Prostate gland (tissue), 2 donors: ENCODE results near the gene CHRNA4.

Experiments
- POLR2A ChIP-seq: fragments of 450-650 bp; IDR thresholded peaks from one replicate; pipeline ENCODE4 v1.6.1; 2016; ENCODE audit warnings: antibody characterized with exemption, mild to moderate bottlenecking
- POLR2AphosphoS5 ChIP-seq: sonication (generic); formaldehyde crosslinking; IDR thresholded peaks from one replicate; pipeline ENCODE4 v1.6.1; 2017; ENCODE audit warnings: antibody characterized with exemption
- TF ChIP-seq, protein P1 (sequence below), 4 experiments: fragments of 200-600 bp in 2 of 4; fragments of 450-650 bp in 2 of 4; sonication (generic) in 2 of 4; IDR thresholded peaks; 1 replicate in 3 of 4; 2 replicates in 1 of 4; pipeline ENCODE4 v1.5.1; 2016 to 2019; ENCODE audit warnings: antibody characterized with exemption in 4 of 4, mild to moderate bottlenecking in 2 of 4, moderate library complexity in 2 of 4

DNA sequence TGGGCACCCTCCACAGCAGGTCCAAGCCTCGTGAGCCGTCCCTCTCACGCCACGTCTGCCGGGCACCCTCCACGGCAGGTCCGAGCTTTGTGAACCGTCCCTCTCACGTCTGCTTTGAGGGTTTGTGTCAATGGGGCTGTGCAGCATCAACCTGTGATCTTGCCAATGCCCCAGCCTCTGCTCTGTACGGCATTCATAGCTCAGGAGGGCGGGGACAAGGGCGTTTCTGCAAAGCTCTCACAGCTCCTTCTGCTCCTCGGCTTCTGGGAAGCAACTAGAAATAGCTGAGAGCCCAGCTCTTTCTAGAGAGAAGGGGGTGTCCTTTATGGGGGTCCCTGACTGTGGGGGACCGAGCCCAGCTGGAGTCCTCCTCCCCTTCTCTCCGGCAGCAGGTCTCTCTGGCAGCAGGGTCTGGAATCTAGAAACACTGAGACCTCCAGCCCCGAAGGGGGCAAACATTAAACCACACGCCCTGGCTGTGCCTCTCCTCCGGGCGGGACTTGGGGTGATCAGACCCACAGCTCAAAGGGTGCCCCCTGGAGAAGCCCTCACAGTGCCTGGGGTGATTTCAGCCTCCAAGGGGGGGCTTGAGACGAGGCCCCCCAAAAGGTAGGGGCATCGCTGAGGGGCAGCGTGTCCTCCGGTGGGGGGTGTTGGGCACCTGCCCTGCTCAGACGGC is 41.2 kb upstream of the CHRNA4 start:
- TF ChIP-seq, protein P1, sequence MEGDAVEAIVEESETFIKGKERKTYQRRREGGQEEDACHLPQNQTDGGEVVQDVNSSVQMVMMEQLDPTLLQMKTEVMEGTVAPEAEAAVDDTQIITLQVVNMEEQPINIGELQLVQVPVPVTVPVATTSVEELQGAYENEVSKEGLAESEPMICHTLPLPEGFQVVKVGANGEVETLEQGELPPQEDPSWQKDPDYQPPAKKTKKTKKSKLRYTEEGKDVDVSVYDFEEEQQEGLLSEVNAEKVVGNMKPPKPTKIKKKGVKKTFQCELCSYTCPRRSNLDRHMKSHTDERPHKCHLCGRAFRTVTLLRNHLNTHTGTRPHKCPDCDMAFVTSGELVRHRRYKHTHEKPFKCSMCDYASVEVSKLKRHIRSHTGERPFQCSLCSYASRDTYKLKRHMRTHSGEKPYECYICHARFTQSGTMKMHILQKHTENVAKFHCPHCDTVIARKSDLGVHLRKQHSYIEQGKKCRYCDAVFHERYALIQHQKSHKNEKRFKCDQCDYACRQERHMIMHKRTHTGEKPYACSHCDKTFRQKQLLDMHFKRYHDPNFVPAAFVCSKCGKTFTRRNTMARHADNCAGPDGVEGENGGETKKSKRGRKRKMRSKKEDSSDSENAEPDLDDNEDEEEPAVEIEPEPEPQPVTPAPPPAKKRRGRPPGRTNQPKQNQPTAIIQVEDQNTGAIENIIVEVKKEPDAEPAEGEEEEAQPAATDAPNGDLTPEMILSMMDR (IDR thresholded peaks at IDR 0.05): no peak
- TF ChIP-seq POLR2A: no peak
- no peak for TF ChIP-seq POLR2AphosphoS5
